Daoy (cell line): ENCODE results near the gene PLEKHG5. TPM values are rescaled to one million over a fixed set of nuclear protein-coding genes. Genes with fewer than 3 reads are reported as not detected.

ENCODE experiments used
- DNase-seq: peaks from one replicate; pipeline ENCODE4 v3.0.0-alpha.2; 2015; ENCODE audit warnings: low read depth
- total RNA-seq: library from RNA; depleted of rRNA; stranded (reverse); fragments of >200 nt; shearing (Covaris generic); gene quantifications from 2 replicates; pipeline ENCODE4 v1.2.3, GENCODE V29; 2014

PLEKHG5 gene
- total RNA-seq, 1 experiment from 2014 or later, result 8.4 TPM

DNA sequence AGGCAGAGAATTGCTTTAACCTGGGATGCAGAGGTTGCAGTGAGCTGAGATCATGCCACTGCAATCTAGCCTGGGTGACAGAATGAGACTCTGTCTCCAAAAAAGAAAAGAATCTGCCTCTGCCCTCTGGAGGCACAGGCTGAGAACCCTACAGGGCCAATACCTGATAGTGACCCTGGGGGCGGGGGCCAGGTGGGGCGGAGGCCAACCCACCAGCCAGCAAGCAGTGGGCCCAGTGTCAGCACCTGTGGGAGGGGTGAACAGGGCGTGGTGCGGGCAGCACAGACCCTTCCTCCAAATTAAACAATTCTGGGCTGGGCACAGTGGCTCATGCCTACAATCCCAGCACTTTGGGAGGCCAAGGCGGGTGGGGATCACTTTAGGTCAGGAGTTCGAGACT, 19.0 kb upstream of the PLEKHG5 start:
- no peak for DNase-seq

DNA sequence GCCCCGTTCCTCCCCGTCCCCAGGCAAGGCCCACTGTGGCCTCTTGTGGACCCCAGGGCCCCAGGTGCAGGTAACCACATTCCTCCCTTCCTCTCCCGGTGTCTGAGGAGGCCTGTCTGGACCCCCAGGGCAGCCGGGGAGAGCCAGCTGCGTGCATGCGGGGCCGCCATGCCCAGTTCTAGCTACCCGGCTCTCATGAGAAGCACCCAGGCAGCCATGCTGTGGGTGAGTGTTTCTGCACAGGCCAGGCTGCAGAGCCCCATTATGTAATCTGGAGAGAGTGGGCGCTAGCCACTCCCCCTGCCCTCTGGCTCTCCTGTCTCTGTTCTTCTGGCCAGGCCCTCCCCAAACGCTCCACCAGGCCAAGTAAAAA, 18.4 kb upstream of the PLEKHG5 start:
- DNase-seq, result no peak

DNA sequence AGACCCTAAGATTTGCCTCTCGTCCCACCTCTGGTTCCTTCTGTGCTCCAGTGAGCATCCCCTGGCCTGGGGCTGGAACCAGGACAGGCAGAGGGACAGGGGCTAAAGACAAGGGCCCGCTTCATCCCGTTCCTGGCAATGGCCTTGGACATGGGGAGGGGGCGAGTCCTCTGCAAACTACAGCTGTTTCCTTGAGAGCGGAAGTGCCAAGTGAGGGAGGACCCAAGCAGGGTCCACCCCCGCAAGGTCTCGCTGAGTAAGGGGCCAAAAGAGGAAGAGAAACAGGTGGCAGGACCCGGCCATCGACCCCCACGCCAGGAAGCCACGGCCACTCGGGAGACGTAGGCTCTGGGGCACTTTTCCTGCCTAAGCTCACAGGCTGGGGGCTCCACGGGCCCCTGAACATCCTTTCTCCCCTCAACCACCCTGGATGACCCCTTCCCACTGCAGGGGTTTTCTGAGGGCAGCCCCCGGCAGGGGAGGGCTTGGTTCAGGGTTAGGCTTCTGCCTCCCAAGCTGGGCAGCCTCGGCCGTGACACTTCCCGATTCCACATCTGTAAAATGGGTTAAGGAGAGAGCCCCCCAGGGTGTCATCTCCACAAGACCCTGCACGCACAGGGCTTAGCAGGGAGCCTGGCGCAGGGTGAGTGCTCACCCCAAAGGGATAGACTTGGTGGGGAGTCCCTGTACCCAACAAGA, 17.9 kb upstream of the PLEKHG5 start:
- DNase-seq, result no peak

DNA sequence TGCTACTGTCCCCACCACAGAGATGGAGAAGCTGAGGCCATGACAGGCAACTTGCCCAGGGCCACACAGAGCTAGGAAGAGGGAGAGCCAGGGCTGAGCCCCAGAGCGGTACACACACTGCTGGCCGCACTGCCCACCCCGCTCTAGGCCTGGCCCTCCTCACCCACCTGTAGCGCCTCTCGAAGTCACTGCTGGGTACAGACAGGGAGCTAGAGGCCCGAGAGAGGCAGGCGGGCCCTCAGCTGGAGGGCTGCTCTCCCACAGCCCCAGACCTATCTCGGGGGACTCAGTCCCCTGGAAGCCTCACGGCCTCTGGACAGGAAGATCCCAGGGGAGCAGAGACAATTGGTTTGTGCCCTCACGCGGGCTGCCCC, 17.3 kb upstream of the PLEKHG5 start:
- no peak for DNase-seq

DNA sequence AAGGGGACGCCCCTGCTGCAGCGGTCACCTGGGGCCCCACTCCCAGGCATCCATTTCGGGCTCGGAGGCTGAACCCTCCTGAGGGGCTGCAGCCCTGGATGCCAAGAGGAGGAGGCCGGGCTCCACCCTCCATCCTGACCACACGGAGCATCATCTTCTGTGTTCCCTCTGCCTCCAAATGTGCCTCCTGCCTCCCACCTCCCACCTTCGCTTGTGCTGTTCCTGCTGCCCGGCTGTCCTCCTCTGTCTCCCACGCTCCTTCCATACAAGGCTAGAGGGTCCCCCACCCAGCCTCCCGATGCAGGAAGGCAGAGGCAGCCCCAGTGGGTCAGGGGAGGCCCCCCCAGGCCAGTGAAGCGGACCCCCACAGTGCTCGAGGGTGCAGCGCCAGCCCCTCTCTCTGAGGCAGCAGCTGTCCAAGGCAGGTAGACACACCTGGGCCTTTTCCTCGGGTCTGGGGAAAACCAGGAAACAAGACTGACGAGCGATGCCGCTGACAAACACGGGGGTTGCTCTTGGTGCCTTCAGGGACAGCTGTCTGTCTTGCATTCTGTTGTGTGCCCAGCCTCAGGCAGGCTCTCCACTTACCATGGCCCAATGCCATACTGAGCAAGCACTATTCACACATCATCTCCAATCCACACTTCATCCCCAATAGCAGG, 16.8 kb upstream of the PLEKHG5 start:
- DNase-seq, result no peak

DNA sequence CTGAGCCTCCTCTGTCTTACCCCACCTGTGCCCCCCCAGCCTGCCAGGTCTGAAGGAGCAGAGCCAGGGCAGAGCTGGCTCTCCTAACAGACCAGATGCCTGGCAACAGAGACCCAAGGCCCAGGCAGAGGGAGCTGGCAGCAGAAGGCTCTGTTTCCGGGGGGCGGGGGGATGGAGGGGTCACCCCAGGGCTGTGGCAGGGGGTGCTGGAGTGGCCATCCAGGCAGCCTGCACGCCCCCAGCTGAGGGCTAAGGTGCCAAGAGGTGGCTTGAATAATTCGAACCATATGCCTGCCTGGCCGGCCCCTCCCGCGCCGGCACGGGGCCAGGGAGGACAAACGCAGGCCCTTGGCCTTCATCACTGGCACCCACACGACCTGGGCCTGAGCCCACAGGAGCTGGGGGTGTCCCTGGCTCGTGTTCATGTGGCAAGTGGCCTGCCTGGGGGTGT, 16.0 kb upstream of the PLEKHG5 start:
- no peak for DNase-seq

DNA sequence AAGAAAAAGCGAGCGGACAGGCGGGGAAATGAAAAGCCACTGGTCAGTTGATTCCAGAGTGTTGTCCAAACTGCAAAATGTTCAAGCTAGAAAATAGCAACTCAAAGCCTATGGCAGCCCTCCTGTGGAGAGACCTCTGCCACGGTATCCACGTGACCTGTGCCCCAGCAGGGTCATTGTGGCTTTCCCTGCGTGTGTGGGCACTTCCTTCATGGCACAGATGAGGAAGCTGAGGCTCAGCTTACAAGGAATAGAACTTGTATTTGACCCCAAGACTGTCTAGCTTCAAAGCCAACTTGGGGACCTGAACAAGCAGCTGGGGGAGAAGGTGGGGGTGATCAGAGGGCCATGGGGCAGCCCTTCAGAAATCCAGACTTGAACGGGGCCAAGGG, 15.6 kb upstream of the PLEKHG5 start:
- DNase-seq, result no peak

DNA sequence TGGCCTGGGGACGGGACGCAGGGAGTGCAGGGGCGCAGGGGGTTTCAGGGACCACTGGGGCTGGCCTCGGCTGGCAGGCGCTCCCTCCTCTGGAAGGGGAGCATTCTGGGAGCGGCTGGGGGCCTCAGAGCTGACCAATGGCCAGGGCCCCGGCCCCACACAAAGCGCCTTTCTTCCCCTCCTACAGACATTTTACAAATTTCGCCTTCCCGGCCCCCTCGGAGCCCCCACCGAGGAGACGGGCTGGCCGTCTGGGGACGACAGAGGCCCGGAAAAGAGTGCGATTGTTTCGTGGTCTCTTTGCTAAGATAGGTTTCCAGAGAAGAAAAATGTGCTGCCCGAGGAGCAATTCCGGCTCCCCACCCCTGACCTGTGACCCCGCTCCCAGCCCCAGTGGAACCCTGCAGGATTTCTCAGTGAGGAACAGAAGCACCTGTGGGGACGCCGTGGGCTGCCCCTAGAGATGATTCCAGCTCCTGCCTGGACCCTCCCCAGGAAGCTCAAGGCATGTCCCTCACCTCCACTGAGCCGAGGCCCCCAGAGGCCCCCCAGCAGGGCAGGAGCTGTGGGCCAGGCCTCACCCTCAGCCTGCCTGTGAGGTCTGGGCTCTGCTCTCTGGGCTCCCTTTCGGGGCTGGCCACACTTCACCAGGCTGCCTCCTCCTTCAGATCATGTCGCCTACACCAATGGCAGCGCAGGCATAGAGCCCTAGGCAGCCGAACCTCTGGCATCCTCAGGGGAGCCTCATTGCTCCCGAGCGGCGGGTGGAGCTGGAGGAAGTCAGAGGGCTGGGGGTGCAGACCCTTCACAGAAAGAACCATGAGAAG, 15.0 kb upstream of the PLEKHG5 start:
- DNase-seq, result no peak

DNA sequence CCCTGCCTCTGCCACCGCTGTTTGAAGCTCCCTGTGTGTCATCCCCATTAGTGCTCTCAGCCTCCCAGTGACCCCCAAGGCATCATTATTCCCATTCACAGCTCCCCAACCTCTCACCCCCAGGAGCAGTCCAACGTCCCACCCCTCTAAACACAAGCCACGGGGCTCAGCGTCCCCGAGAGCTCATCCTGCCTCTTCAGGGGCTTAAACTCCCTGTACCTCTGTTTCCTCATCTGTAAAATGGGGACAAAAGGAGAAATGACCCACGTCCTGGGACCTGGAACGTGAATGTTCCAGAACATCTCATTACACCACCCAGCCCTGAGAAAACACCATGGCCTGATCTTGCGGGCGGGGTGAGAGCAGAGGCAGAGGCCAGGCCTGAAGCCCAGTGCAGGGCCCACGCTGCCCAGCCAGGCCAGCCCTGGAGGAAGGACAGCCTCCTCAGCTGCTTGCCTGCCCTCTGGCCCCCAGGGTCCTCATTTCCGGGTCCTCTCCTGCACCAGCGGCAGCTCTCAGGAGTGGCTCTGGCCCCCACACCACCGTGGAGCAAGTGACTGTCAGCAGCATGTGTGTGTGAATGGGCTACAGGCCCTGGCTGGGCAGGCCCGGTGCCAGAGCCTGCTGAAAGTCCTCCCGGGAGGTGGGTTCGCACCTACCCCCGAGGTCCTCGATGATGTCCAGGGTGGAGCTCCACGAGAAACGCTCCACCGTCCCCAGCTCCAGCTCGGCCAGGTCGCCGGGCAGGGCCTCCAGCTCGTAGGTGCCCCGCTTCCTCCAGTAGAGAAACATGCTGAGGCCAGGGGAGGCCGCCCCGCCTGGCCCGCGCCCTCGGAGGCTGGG, 14.1 kb upstream of the PLEKHG5 start:
- DNase-seq, result no peak

DNA sequence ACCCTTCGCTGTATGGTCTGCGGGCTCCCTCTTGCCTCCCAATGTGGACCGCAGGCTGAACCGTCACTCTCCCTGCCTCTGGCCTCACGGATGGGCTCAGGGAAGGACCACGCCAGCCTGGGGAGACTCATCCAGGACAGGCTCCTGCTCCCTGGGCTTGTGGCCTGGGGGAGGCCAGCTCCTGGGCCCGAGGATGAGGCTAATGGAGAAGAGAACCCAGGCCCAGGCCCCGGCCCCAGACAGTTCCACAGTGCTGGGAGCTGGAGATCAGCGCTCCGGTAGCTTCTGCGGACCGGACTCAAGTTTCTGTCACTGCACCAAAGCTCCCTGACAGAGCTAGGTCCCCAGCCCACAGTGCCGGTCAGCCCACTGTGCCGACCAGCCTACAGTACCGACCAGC, 13.4 kb upstream of the PLEKHG5 start:
- no peak for DNase-seq

DNA sequence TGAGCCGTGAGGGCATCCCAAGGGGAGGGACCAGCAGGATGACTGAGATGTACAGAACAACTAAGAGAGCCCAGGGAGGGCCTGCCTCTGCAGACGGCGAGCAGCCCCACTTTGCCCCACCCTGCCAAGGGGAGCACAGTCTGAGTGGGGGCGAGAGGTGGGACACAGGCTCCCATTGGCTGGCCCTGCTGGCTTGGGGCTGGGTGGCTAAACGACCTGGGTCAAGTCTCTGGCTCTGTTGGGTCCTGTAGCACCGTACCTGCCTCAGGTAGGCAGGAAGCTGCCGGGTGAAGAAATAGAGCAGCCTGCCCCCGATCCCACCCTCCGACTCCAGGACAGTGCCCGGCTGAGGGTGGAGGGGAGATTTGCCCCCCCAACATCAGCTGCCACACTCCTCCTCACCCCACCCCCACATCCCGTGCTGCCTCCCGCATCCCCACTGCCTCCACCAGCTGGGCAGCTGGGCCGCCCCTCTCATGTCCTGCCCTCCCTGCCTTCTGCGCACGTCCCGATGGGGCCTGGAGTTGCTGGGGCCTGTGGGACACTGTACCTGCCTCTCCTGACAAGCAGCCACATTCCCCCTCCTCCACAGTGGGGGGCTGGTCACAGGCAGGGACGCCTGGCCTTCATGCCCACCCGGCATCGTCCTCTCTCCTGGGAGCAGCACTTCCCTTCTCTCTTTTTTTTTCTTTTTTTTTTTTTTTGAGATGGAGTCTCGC, 12.6 kb upstream of the PLEKHG5 start:
- DNase-seq, result no peak

DNA sequence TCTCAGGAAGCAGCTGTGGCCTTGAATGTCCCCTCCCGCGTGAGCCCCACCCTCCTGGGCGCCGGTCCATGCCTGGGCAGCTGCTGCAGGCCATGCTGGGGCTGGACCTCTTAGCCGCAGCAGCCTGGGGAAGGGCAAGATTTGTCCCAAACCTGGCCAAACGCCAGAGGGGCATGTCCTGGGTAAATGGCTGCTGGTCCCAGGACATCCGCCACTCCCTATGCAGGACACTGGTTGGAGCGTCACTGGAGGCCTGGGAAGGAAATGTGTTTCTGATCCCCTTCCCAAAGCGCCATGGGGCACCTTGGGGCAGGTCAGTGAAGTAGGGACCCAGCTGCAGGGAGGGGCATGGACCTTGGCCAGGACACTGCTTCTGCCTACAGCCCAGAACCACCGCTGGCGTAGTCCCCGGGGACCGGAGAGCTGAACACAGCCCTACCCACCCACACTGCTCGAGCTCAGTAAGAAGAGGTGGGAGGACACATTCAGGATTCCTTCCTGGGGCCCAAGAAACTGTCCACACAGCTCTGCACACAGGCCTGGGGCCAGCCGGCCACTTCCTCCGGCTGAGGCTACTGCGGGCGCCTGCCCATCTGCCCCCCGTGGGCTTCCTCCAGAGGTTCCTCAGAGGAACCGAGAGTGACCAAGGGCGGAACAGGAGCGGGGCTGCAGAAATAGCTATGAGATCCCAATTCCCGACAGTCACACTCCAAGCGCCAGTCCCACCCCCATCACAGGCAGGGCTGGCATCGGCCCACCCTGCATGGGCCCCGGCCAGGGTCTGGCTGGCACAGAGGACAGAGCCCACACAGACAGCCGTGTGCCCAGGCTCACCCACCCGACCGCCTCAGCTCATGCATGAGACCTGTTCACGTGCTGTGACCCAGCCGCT, 10.8 kb upstream of the PLEKHG5 start:
- no peak for DNase-seq

DNA sequence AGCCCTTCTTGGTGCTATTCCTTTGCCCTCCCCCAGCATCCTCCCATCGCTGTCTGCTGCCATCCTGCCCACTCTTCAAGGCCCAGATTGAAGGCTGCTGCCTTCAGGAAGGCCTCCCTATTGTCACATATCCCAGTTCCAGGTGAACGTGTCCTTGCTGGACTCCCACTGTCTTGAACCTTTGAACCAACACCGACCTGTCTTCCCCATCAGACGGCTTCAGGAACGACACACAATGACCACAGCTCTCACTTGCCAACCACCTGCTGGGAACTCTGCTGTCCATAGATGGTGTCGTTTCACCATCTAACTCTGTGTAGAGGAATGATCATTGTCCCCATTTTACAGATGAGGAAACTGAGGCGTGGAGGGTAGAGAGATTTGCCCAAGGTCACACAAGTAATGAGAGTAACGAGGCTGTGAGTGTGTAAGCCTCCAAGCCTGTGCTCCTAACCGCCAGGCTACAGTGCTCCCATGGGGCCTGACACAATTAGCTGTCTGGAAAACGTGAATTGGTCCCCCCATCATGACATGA, 9.9 kb upstream of the PLEKHG5 start:
- no peak for DNase-seq

DNA sequence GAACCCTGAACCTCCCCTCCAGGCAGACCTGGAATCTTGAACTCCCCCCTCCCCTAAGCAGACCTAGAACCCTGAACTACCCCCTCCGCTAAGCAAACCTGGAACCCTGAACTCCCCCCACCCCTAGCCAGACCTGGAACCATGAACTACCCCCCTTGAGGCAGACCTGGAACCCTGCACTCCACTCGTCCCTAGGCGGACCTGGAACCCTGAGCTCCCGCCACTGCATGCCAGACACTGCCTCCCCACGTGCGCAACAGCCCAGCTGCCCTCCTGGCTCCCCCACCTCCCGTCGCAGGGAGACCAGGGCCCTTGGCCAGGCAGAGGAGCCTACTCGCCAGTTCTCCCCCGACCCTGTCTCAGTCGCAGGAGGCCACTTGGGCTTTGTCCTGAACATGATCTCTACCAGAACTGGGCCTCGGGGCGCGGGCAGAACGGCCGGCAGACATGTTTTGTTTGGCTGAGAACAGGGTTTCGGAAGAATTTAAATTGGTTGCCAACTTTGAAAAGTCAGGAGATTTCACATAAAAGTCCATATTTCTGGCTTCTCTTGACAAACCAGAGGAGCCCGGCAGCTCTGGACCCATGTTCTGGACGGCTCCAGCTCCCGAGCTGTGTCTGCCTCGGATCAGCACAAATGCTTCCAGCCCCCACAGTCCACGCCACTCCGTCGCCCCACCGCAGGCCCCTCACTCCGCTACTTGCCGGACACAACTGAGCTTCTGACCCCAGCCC, 9.2 kb upstream of the PLEKHG5 start:
- no peak for DNase-seq

DNA sequence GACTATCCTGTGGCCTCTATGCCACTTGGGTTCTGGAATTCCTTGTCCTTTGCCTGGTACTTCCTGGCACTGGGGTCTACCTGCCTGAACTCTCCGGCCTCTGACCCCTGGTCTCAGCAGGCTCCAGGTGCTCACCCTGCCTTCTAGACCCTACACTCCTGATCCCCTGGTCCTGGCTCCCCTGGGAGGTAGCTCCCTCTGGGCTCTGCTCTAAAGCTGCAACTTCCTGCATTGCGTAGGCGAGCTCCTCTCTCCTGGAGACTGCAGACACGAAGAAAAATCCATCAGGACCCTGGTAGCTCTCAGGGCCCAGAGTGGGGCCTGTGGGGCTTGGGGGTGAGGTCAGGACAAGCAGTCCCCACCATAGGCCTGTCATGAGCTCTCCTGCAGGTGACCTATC, 7.8 kb upstream of the PLEKHG5 start:
- DNase-seq, result no peak

DNA sequence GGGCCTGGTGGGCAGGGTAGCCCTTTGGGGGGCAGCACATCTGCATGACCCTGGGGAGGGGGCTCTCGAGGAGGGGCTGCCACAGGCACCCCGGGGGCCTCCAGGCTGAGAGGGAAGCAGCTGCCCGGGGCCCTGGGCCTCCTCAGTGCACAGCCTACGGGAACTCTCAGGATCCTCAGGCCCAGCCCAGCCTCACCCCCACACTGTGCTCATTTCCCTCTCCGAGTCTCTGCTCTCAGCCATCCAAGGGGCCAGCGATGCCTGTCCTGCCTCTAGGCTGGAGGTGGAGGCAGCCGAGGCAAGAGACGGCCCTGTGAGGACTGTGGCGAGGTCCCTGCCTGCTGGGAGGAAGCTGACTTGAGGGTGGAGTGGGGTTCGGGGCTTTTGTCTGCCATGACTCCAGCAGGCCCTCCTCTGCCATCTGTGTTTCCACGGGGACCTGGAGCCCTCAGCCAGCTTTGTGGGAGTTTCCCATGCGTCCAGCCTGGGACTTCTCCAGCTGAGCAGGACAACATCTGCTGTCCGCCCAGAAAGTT, 7.2 kb upstream of the PLEKHG5 start:
- DNase-seq, result no peak

DNA sequence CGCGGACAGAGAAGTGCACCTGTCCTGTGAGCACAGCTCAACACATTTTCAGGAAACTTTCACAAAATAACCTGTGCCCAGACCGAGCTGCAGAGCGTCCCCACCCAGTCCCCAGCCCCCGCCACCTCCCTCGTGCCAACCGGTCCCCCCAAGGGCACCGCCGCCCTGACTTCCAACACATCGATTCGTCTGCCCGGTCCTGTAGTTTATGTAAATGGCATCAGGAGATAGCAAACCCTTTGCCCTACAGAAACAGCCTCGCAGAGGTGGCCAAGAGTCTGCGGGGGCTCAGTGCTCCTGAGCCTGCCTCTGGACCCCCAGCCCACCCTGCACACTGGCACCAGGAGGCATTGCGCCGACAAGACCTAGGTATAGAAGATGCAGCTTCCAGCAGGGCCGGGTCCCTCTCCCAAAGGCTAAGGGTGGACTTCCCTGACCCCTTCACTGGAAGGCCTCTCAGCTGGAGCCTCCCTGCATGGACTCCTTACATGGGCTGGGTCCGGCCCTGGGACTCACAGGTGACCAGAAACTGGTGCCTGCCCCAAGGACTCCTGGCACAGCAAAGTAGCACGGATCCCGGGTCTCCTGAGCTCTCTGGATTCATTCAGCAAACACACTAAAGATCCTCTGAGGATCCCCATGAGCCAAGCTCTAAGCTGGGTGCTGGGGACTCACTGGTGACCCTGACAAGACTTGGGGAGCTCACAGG, 6.6 kb upstream of the PLEKHG5 start:
- no peak for DNase-seq

DNA sequence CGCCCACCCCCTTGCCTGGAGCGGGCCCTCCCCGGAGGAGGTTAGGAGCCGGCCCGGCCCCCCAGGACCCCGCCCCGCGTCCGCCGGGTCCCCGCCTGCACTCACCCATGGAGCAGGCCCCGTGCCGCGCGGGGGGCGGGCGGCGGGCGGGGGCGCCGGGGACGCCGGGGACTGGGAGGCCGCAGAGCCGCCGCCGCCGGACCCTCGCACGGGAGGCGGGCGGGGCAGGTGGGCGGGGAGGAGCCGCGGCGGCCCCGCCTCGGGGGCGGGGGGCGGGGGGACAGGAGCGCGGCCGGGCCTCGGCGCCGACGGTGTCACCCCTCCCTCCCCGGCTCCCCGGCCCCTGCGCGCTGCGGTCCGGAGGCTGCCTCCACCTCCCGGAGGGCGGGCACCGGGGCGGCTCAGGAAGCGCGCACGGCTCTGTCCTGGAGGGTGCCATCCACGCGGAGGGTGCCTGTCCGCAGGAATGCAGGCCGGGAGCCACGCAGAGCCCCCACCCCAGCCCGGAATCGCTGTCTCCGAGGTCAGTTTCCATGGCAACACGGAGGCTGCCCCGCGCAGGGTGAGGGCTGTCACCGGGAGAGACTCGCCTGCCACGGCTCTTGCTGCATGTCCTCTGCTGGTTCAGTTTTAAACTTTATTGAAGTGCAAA, 5.9 kb upstream of the PLEKHG5 start:
- peak; percentile 55 for DNase-seq
